Mesenchymal stem cell (in vitro differentiated cells and primary cell): ENCODE results near the gene PGM1.

ENCODE experiments used
- DNase-seq: peaks from one replicate; pipeline ENCODE4 v3.0.0-alpha.2; 2013
- H2AFZ ChIP-seq: one replicate; pipeline ENCODE4 v1.6.1; 2013; ENCODE audit warnings: low read depth, mild to moderate bottlenecking, control low read depth, inconsistent platforms, low read length, moderate library complexity
- H2AK5ac ChIP-seq: 2 replicates; pipeline ENCODE4 v1.6.1; 2013; ENCODE audit warnings: low read length, moderate library complexity, mild to moderate bottlenecking, inconsistent platforms; ENCODE audit not compliant: severe bottlenecking
- H2BK120ac ChIP-seq: one replicate; pipeline ENCODE4 v1.6.1; 2013; ENCODE audit warnings: low read depth, mild to moderate bottlenecking, inconsistent platforms, low read length, moderate library complexity
- H2BK12ac ChIP-seq, 2 experiments: one replicate each; pipeline ENCODE4 v1.6.1; 2013; ENCODE audit warnings: inconsistent platforms in 2 of 2, low read length in 2 of 2, mild to moderate bottlenecking in 2 of 2, moderate library complexity in 2 of 2, control low read depth in 1 of 2
- H2BK15ac ChIP-seq: one replicate; pipeline ENCODE4 v1.6.1; 2013; ENCODE audit warnings: mild to moderate bottlenecking, low read depth, inconsistent platforms; ENCODE audit not compliant: poor library complexity, severe bottlenecking
- H2BK5ac ChIP-seq: 2 replicates; pipeline ENCODE4 v1.6.1; 2013; ENCODE audit warnings: low read depth, mild to moderate bottlenecking, low read length, control low read depth, inconsistent platforms; ENCODE audit not compliant: poor library complexity, severe bottlenecking
- H3K14ac ChIP-seq, 2 experiments: one replicate each; pipeline ENCODE4 v1.6.1; 2013; ENCODE audit warnings: inconsistent platforms in 2 of 2, low read length in 2 of 2, control low read depth in 1 of 2, mild to moderate bottlenecking in 1 of 2, moderate library complexity in 1 of 2
- H3K18ac ChIP-seq, 2 experiments: one replicate each; pipeline ENCODE4 v1.6.1; 2013; ENCODE audit warnings: inconsistent platforms in 2 of 2, low read length in 2 of 2, control low read depth in 1 of 2, low read depth in 1 of 2, mild to moderate bottlenecking in 1 of 2
- H3K23ac ChIP-seq, 2 experiments: one replicate each; pipeline ENCODE4 v1.6.1; 2013; ENCODE audit warnings: inconsistent platforms in 2 of 2, low read length in 2 of 2, mild to moderate bottlenecking in 2 of 2, moderate library complexity in 2 of 2, control low read depth in 1 of 2
- H3K27ac ChIP-seq: 2 replicates; pipeline ENCODE4 v1.5.1; 2013; ENCODE audit warnings: mild to moderate bottlenecking, moderate library complexity, low read length, control low read depth, inconsistent platforms; ENCODE audit not compliant: poor library complexity, severe bottlenecking
- H3K27me3 ChIP-seq, 2 experiments: 2 replicates each; pipeline versions ENCODE4 v1.6.1 to v1.7.0; 2013; ENCODE audit warnings: low read length in 2 of 2, mild to moderate bottlenecking in 2 of 2, moderate library complexity in 2 of 2, control low read depth in 1 of 2, inconsistent platforms in 1 of 2; ENCODE audit not compliant: control insufficient read depth in 1 of 2, insufficient read depth in 1 of 2
- H3K36me3 ChIP-seq, 2 experiments: 2 replicates each; pipeline versions ENCODE4 v1.6.1 to v1.7.0; 2013; ENCODE audit warnings: low read length in 2 of 2, control low read depth in 1 of 2, inconsistent platforms in 1 of 2, low read depth in 1 of 2, mild to moderate bottlenecking in 1 of 2; ENCODE audit not compliant: insufficient read depth in 2 of 2, control insufficient read depth in 1 of 2
- H3K4ac ChIP-seq, 2 experiments: one replicate each; pipeline ENCODE4 v1.6.1; 2013; ENCODE audit warnings: inconsistent platforms in 2 of 2, low read length in 2 of 2, mild to moderate bottlenecking in 2 of 2, moderate library complexity in 2 of 2, control low read depth in 1 of 2, low read depth in 1 of 2
- H3K4me1 ChIP-seq: 2 replicates; pipeline ENCODE4 v1.6.1; 2013; ENCODE audit warnings: low read depth, low read length, control low read depth; ENCODE audit not compliant: control insufficient read depth, insufficient read depth
- H3K4me2 ChIP-seq: 2 replicates; pipeline ENCODE4 v1.6.1; 2013; ENCODE audit warnings: low read length, mild to moderate bottlenecking, inconsistent platforms; ENCODE audit not compliant: poor library complexity, severe bottlenecking
- H3K4me3 ChIP-seq, 2 experiments: 2 replicates each; pipeline versions ENCODE4 v1.5.1 to v1.7.0; 2013; ENCODE audit warnings: low read length in 2 of 2, mild to moderate bottlenecking in 2 of 2, control low read depth in 1 of 2, low read depth in 1 of 2; ENCODE audit not compliant: insufficient read depth in 1 of 2
- H3K79me1 ChIP-seq: replicated peaks from 2 replicates; pipeline ENCODE4 v1.6.1; 2013; ENCODE audit warnings: mild to moderate bottlenecking, control low read depth, low read length, inconsistent platforms; ENCODE audit not compliant: poor library complexity, severe bottlenecking
- H3K9ac ChIP-seq: 2 replicates; pipeline ENCODE4 v1.7.0; 2013; ENCODE audit warnings: mild to moderate bottlenecking, low read length, moderate library complexity
- H3K9me3 ChIP-seq: 2 replicates; pipeline ENCODE4 v1.7.0; 2013; ENCODE audit warnings: mild to moderate bottlenecking, low read length; ENCODE audit not compliant: control insufficient read depth
- H4K8ac ChIP-seq: one replicate; pipeline ENCODE4 v1.6.1; 2013; ENCODE audit warnings: inconsistent platforms, mild to moderate bottlenecking, low read length, moderate library complexity
- H4K91ac ChIP-seq: one replicate; pipeline ENCODE4 v1.6.1; 2013; ENCODE audit warnings: mild to moderate bottlenecking, low read length, inconsistent platforms
- WGBS: methylation state at CpG from one replicate; pipeline ENCODE4 v1.1.7; 2013; ENCODE audit warnings: mixed read lengths; 5-methylcytosine and 5-hydroxymethylcytosine counted together

Gene PGM1

GRCh38 chr1:63600248-63600647 lies 7.0 kb downstream of the PGM1 start:
- Histone ChIP-seq H3K23ac (no peak overlapping the region), H2AK5ac (no peak overlapping the region), H2BK12ac (no peak overlapping the region), H3K4me2 (no peak overlapping the region), H3K18ac (no peak overlapping the region), H3K27me3 (no peaks in the 10 kb centered on the region), H2BK15ac (no peak overlapping the region), H3K27ac (no peak overlapping the region), H2BK5ac (no peak overlapping the region), H3K14ac (no peak overlapping the region), H3K79me1 (peaks cover 33% of the 10 kb centered on the region), H4K91ac (no peak overlapping the region), H3K9ac (no peak overlapping the region), H4K8ac (no peak overlapping the region), H3K9me3 (no peaks in the 10 kb centered on the region), H3K4ac (no peak overlapping the region), H3K4me3 (no peak overlapping the region), H2AFZ (no peak overlapping the region), H3K4me1 (no peaks in the 10 kb centered on the region), H3K36me3 (no peaks in the 10 kb centered on the region), H2BK120ac (no peak overlapping the region)
- WGBS, result 22% methylated on average over 5 of the region's 5 CpGs
- peak; percentile 9 for DNase-seq

- Histone ChIP-seq H2BK5ac (no peak overlapping the region), H3K4me2 (no peak overlapping the region), H3K18ac (no peak overlapping the region), H2AFZ (no peak overlapping the region), H2BK15ac (no peak overlapping the region), H2BK120ac (no peak overlapping the region), H3K23ac (no peak overlapping the region), H3K4me3 (no peak overlapping the region), H3K27me3 (no peaks in the 10 kb centered on the region), H4K8ac (no peak overlapping the region), H2AK5ac (no peak overlapping the region), H3K4me1 (no peaks in the 10 kb centered on the region), H3K9ac (no peak overlapping the region), H3K4ac (no peak overlapping the region), H2BK12ac (no peak overlapping the region), H3K36me3 (no peaks in the 10 kb centered on the region), H3K9me3 (no peaks in the 10 kb centered on the region), H3K14ac (no peak overlapping the region), H3K27ac (no peak overlapping the region), H4K91ac (no peak overlapping the region), H3K79me1 (peaks cover 35% of the 10 kb centered on the region)
- 46% methylated on average over 3 of the region's 3 CpGs for WGBS
- peak; percentile 41 for DNase-seq
Measured at GRCh38 chr1:63601061-63601460, 7.8 kb downstream of the PGM1 start.

GRCh38 chr1:63601463-63601862 lies 8.3 kb downstream of the PGM1 start:
- H3K18ac ChIP-seq, result no peak overlapping the region
- DNase-seq, result no peak
- no peak overlapping the region for H2BK12ac ChIP-seq
- H3K14ac ChIP-seq, result no peak overlapping the region
- no peak overlapping the region for H2BK15ac ChIP-seq
- H3K4me2 ChIP-seq, result no peak overlapping the region
- no peaks in the 10 kb centered on the region for H3K4me1 ChIP-seq
- H2BK120ac ChIP-seq, result no peak overlapping the region
- no peak overlapping the region for H2BK5ac ChIP-seq
- H3K23ac ChIP-seq, result no peak overlapping the region
- peak overlapping the region in 1 of 2 experiments; percentile 4 for H3K4ac ChIP-seq
- 88% methylated on average over 4 of the region's 4 CpGs for whole genome bisulfite sequencing
- H3K79me1 ChIP-seq, result peaks cover 37% of the 10 kb centered on the region
- no peak overlapping the region for H4K8ac ChIP-seq
- H4K91ac ChIP-seq, result no peak overlapping the region
- no peaks in the 10 kb centered on the region for H3K27me3 ChIP-seq
- no peaks in the 10 kb centered on the region for H3K9me3 ChIP-seq
- no peak overlapping the region for H3K4me3 ChIP-seq
- H2AFZ ChIP-seq, result no peak overlapping the region
- no peak overlapping the region for H3K27ac ChIP-seq
- no peaks in the 10 kb centered on the region for H3K36me3 ChIP-seq
- no peak overlapping the region for H3K9ac ChIP-seq
- H2AK5ac ChIP-seq, result no peak overlapping the region

- Histone ChIP-seq H3K18ac (no peak overlapping the region), H2BK5ac (no peak overlapping the region), H3K4me2 (no peak overlapping the region), H3K36me3 (no peaks in the 10 kb centered on the region), H3K4ac (no peak overlapping the region), H2BK12ac (no peak overlapping the region), H3K4me3 (no peak overlapping the region), H2BK120ac (no peak overlapping the region), H2AFZ (no peak overlapping the region), H3K14ac (no peak overlapping the region), H3K9ac (no peak overlapping the region), H3K79me1 (peaks cover 36% of the 10 kb centered on the region), H3K23ac (no peak overlapping the region), H2BK15ac (no peak overlapping the region), H4K8ac (no peak overlapping the region), H3K27ac (no peak overlapping the region), H3K27me3 (no peaks in the 10 kb centered on the region), H3K4me1 (no peaks in the 10 kb centered on the region), H4K91ac (no peak overlapping the region), H2AK5ac (no peak overlapping the region), H3K9me3 (no peaks in the 10 kb centered on the region)
- DNase-seq, result no peak
- 94% methylated on average over 1 of the region's 1 CpG for WGBS
Measured at GRCh38 chr1:63601912-63602311, 8.7 kb downstream of the PGM1 start.
